Neural progenitor cell (in vitro differentiated cells): ENCODE data around the gene HRH2. TPM values are rescaled to one million over a fixed set of nuclear protein-coding genes. Genes with fewer than 3 reads are reported as not detected.

Source experiments
- DNase-seq: peaks from one replicate; pipeline ENCODE4 v3.0.0-alpha.2; 2016; ENCODE audit warnings: low spot score
- H2AFZ ChIP-seq: fragments of 200-600 bp; sonication (generic); replicated peaks from 2 replicates; pipeline ENCODE4 v1.6.1; 2016; ENCODE audit warnings: antibody characterized with exemption
- H3F3A ChIP-seq: fragments of 200-600 bp; sonication (generic); 2 replicates; pipeline ENCODE4 v1.6.1; 2016; ENCODE audit warnings: antibody characterized with exemption, low read depth
- H3K27ac ChIP-seq: fragments of 200-600 bp; sonication (generic); 2 replicates; pipeline ENCODE4 v1.5.1; 2016; ENCODE audit warnings: mild to moderate bottlenecking
- H3K27me3 ChIP-seq: fragments of 200-600 bp; sonication (generic); 2 replicates; pipeline ENCODE4 v1.6.1; 2016; ENCODE audit warnings: mild to moderate bottlenecking, moderate library complexity
- H3K36me3 ChIP-seq: fragments of 200-600 bp; sonication (generic); 2 replicates; pipeline ENCODE4 v1.5.1; 2016
- H3K4me1 ChIP-seq: fragments of 200-600 bp; sonication (generic); 2 replicates; pipeline ENCODE4 v1.6.1; 2016; ENCODE audit warnings: mixed run types
- H3K4me2 ChIP-seq: fragments of 200-600 bp; sonication (generic); 2 replicates; pipeline ENCODE4 v1.6.1; 2016
- H3K4me3 ChIP-seq: fragments of 200-600 bp; sonication (generic); 2 replicates; pipeline ENCODE4 v1.5.1; 2016
- H3K79me2 ChIP-seq: fragments of 200-600 bp; sonication (generic); 2 replicates; pipeline ENCODE4 v1.6.1; 2016; ENCODE audit warnings: low read depth
- H3K9ac ChIP-seq: fragments of 200-600 bp; sonication (generic); 2 replicates; pipeline ENCODE4 v1.6.1; 2016
- H3K9me3 ChIP-seq: fragments of 200-600 bp; sonication (generic); 2 replicates; pipeline ENCODE4 v1.5.1; 2016; ENCODE audit warnings: low read depth
- H4K20me1 ChIP-seq: fragments of 200-600 bp; sonication (generic); 2 replicates; pipeline ENCODE4 v1.6.1; 2016; ENCODE audit warnings: low read depth
- H3K27ac Mint-ChIP-seq: 3 replicates; pipeline ENCODE4 v1.8.0; 2021; ENCODE audit warnings: mixed read lengths
- H3K27me3 Mint-ChIP-seq: 2 replicates; pipeline ENCODE4 v1.8.0; 2022; ENCODE audit warnings: low read depth, mild to moderate bottlenecking, inconsistent platforms, moderate library complexity, mixed read lengths; ENCODE audit not compliant: insufficient read depth
- H3K36me3 Mint-ChIP-seq: 3 replicates; pipeline ENCODE4 v1.8.0; 2021; ENCODE audit warnings: mixed read lengths
- H3K4me1 Mint-ChIP-seq: 3 replicates; pipeline ENCODE4 v1.8.0; 2021; ENCODE audit warnings: mixed read lengths
- H3K4me3 Mint-ChIP-seq: 3 replicates; pipeline ENCODE4 v1.8.0; 2021; ENCODE audit warnings: mild to moderate bottlenecking, moderate library complexity, mixed read lengths
- H3K9me3 Mint-ChIP-seq: 3 replicates; pipeline ENCODE4 v1.8.0; 2020; ENCODE audit warnings: mixed read lengths
- CTCF ChIP-seq: fragments of 200-600 bp; sonication (generic); IDR thresholded peaks from 2 replicates; pipeline ENCODE4 v1.5.1; 2017; ENCODE audit warnings: antibody characterized with exemption, mild to moderate bottlenecking
- EZH2 ChIP-seq: fragments of 200-600 bp; sonication (generic); IDR thresholded peaks from 2 replicates; pipeline ENCODE4 v1.6.1; 2017; ENCODE audit warnings: antibody characterized with exemption, mild to moderate bottlenecking, moderate library complexity
- EZH2phosphoT487 ChIP-seq: fragments of 200-600 bp; sonication (generic); IDR thresholded peaks from 2 replicates; pipeline ENCODE4 v1.6.1; 2017; ENCODE audit warnings: antibody characterized with exemption
- total RNA-seq: library from RNA; depleted of rRNA; stranded (reverse); fragments of >200 nt; gene quantifications from 2 replicates; pipeline ENCODE4 v1.2.3, GENCODE V29; 2015; ENCODE audit warnings: low replicate concordance

HRH2 gene
- total RNA-seq, 1 donor from 2014 or later, result not detected

- Histone ChIP-seq H3K9me3 (no peaks in the 10 kb centered on the region), H3K27me3 (no peaks in the 10 kb centered on the region), H3K9ac (no peak overlapping the region), H3K4me3 (no peak overlapping the region), H3K27ac (no peak overlapping the region), H4K20me1 (no peaks in the 10 kb centered on the region), H3K36me3 (no peaks in the 10 kb centered on the region), H2AFZ (no peak overlapping the region), H3K79me2 (no peaks in the 10 kb centered on the region), H3K4me1 (no peaks in the 10 kb centered on the region), H3K4me2 (no peak overlapping the region), H3F3A (no peaks in the 10 kb centered on the region)
- no peak overlapping the region for H3K27ac Mint-ChIP-seq
- DNase-seq, result no peak
- H3K9me3 Mint-ChIP-seq, result peaks cover 8% of the 10 kb centered on the region
- no peak overlapping the region for H3K4me3 Mint-ChIP-seq
- no peaks in the 10 kb centered on the region for H3K36me3 Mint-ChIP-seq
- H3K27me3 Mint-ChIP-seq, result peaks cover 16% of the 10 kb centered on the region
- no peak for TF ChIP-seq EZH2
- TF ChIP-seq EZH2phosphoT487, result no peak
- no peak for TF ChIP-seq CTCF
- peaks cover 7% of the 10 kb centered on the region for H3K4me1 Mint-ChIP-seq
These were observed 79.6 kb downstream of the HRH2 start for GRCh38 chr5:175737481-175737880.

- H3K27me3 ChIP-seq, result no peaks in the 10 kb centered on the region
- no peak overlapping the region for H3K4me3 ChIP-seq
- DNase-seq, result no peak
- no peaks in the 10 kb centered on the region for H3K9me3 ChIP-seq
- no peak overlapping the region for H3K9ac ChIP-seq
- H3K27me3 Mint-ChIP-seq, result peaks cover 15% of the 10 kb centered on the region
- H3K4me1 ChIP-seq, result no peaks in the 10 kb centered on the region
- TF ChIP-seq EZH2phosphoT487 (no peak), EZH2 (no peak), CTCF (no peak)
- H3K4me1 Mint-ChIP-seq, result peaks cover 7% of the 10 kb centered on the region
- no peaks in the 10 kb centered on the region for H3K36me3 ChIP-seq
- no peaks in the 10 kb centered on the region for H3K36me3 Mint-ChIP-seq
- H3K27ac ChIP-seq, result no peak overlapping the region
- no peak overlapping the region for H3K4me2 ChIP-seq
- peaks cover 5% of the 10 kb centered on the region for H3K9me3 Mint-ChIP-seq
- H4K20me1 ChIP-seq, result no peaks in the 10 kb centered on the region
- no peak overlapping the region for H3K27ac Mint-ChIP-seq
- no peaks in the 10 kb centered on the region for H3K79me2 ChIP-seq
- no peaks in the 10 kb centered on the region for H3F3A ChIP-seq
- no peak overlapping the region for H3K4me3 Mint-ChIP-seq
- H2AFZ ChIP-seq, result no peak overlapping the region
These were observed 80.3 kb downstream of the HRH2 start for GRCh38 chr5:175738126-175738525.

- no peaks in the 10 kb centered on the region for H3K27me3 ChIP-seq
- no peaks in the 10 kb centered on the region for H4K20me1 ChIP-seq
- Mint-ChIP-seq H3K4me3 (no peak overlapping the region), H3K4me1 (peaks cover 7% of the 10 kb centered on the region), H3K9me3 (peaks cover 1% of the 10 kb centered on the region), H3K27ac (no peak overlapping the region), H3K36me3 (no peaks in the 10 kb centered on the region), H3K27me3 (peaks cover 13% of the 10 kb centered on the region)
- H3K4me2 ChIP-seq, result no peak overlapping the region
- no peaks in the 10 kb centered on the region for H3K79me2 ChIP-seq
- no peak overlapping the region for H3K9ac ChIP-seq
- TF ChIP-seq EZH2, result no peak
- TF ChIP-seq CTCF, result no peak
- H2AFZ ChIP-seq, result no peak overlapping the region
- no peaks in the 10 kb centered on the region for H3K36me3 ChIP-seq
- no peaks in the 10 kb centered on the region for H3K4me1 ChIP-seq
- no peak overlapping the region for H3K27ac ChIP-seq
- H3K4me3 ChIP-seq, result no peak overlapping the region
- no peak for DNase-seq
- H3K9me3 ChIP-seq, result no peaks in the 10 kb centered on the region
- H3F3A ChIP-seq, result no peaks in the 10 kb centered on the region
These were observed 80.8 kb downstream of the HRH2 start for GRCh38 chr5:175738602-175739133.
